ENCODE data around the gene SUGCT.

GRCh38 chr7:40432046-40432445, 297.2 kb downstream of the SUGCT start:
- TF ChIP-seq ZNF512 (CRISPR knock-in tag; IDR thresholded peaks at IDR 0.05; ENCODE audit: borderline replicate concordance) (no peak), TEAD1 (CRISPR knock-in tag; IDR thresholded peaks at IDR 0.05) (no peak)
